NCI-H82 (cell line): ENCODE data around the gene EXOC1L.
"Not testable (repeated sequence)": the region's sequence is repeated elsewhere in the genome, so short reads cannot be mapped to it uniquely, and the experiment has no call there.

Source experiments
- DNase-seq: peaks from one replicate; lab custom pipeline; 2025; lab: John Stamatoyannopoulos, UW

Gene EXOC1L

DNA sequence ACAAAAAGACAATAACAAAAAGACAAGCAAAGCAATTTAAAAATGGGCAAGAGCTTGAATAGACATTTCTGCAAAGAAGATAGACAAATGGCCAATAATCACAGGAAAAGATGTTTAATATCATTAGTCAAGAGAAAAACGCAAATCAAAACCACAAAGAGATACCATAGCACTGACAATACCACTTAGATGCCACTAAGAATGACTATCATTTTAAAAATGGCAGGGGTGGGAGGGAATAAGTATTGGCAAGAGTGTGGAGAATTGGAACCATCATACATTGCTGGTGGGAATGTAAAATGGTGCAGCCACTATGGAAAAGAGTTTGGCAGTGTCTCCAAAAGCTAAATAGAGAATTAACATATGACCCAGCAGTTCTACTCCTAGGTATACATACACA, 18.8 kb downstream of the EXOC1L start:
- DNase-seq, result no peak

DNA sequence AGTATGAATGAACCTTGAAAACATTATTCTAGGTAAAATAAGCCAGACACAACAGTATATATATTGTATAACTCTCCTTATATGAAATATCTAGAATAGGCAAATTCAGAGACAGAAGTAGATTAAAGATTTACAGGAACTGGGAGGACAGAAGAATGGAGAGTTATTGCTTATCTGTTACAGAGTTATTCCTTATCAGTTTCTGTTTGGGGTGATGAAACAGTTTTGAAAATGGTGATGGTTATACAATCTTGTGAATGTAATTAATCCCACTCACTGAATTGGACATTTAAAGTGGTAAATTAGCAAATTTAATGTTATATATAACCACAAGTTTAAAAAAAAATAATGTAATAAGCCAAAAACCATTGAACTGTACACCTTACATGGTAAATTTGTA, 19.4 kb downstream of the EXOC1L start:
- no peak for DNase-seq

DNA sequence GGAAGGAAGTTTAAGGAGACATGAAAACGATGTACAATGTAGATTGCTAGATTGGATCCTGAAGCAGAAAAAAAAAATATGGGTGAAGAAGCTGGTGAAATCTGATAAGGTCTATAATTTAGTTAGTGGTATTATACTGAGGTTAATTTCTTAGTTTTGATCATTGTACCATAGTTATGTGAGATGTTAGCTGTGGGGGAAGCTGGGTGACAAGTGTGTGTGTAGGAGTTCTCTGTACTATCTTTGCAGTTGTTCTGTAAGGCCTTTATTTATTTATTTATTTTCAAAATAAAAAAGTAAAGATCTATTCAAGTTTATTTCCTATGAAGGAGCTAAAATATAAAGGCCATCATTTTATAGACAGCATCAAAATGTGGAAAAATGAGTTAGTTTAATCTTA, 21.4 kb downstream of the EXOC1L start:
- no peak for DNase-seq

DNA sequence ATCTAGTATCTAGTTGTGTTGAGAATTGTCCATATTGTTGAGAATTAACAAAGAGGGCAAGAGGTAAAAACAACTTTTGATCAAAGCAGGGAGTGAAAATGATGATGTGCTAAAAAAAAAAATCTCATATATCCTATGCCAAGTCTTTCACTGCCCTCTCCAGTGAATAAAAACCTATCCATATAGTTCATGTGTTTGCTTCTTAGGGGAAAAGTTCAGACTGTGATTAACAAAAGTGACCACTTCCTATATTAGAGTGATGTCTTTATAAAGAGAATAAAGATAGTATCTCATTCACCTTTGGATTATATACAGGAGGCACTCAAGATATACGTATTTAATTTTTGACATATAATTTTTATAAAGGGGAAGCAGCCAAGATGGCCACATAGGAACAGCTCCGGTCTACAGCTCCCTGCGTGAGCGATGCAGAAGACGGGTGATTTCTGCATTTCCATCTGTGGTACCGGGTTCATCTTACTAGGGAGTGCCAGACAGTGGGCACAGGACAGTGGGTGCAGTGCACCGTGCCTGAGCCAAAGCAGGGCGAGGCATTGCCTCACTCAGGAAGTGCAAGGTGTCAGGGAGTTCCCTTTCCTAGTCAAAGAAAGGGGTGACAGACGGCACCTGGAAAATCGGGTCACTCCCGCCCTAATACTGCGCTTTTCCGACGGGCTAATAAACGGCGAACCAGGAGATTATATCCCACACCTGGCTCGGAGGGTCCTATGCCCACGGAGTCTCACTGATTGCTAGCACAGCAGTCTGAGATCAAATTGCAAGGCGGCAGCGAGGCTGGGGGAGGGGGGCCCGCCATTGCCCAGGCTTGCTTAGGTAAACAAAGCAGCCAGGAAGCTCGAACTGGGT, 22.0 kb downstream of the EXOC1L start:
- DNase-seq, result not testable (repeated sequence)

DNA sequence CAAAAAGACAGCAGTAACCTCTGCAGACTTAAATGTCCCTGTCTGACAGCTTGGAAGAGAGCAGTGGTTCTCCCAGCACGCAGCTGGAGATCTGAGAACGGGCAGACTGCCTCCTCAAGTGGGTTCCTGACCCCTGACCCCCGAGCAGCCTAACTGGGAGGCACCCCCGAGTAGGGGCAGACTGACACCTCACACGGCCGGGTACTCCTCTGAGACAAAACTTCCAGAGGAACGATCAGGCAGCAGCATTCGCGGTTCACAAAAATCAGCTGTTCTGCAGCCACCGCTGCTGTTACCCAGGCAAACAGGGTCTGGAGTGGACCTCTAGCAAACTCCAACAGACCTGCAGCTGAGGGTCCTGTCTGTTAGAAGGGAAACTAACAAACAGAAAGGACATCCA, 22.7 kb downstream of the EXOC1L start:
- not testable (repeated sequence) for DNase-seq

DNA sequence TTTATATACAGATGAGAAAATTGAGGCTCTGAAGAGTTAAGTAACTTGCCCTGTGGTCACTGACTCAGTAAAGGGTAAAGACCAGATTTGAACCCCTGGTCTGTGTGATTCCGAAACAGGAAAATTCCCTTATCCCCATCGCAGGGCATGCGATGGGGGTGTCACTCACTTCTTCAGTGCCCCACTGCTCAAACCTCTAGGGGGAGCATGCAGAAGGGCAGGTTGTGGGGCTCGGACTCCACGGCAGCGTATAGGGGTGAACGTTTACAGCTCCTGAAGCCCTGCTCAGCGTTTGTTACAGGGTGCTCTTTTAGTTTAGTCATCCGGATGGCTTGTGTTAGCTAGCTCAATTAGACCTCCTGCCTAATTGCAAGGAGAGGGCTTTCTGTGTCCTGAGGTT, 30.1 kb downstream of the EXOC1L start:
- no peak for DNase-seq

DNA sequence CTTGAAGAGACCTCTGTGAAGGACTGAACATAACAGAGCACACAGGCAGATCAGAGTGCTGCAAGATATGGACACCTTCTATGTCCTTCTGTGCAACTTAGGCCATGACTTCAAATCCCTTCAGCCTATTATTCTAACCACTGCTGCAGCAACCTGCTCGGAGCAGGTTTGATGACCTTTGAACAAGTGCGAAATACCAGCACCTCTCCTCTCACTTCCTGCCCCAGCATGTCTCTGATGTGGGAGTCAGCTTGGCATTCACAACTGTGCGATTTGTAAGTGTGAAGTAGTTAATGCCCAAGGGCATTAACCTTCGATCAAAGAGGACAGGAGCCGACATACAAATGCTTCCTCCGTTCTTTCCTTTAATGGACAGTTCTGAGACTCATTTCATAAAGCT, 32.3 kb downstream of the EXOC1L start:
- DNase-seq, result no peak

DNA sequence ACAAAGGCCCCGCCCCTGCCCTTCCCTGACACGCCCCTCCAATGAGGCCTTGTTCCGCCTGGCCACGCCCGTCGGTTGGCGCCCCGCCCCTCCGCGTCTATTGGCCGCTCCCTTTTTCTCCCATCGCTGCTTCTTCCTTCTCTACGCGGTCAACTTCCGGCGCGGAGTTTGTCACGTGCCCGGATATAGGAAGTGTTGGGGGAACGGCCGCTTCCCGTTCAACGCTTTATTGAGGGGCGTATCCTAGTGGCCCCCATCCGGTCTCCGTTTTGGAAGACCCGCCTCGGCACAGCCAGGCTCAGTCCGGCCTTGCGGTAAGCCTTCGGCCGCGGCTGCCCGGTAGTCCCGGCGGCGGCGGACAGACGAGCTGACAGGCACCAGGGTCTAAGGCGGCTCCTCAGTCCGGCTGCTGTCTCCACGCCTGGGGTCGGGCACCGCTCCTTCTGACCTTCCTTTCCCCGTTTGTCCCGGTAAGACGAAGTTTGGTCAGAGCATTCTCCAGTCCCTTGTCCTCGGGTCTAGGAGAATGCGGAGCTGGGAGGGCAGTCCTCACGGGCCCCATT, 34.0 kb downstream of the EXOC1L start, which contains the start of gene EXOC1:
EXOC1 (plus strand) TSS at position 165 of the 563 bp plus-strand sequence. CDS start 4,676 bp downstream, outside the sequence.
- peak; percentile 98 for DNase-seq

DNA sequence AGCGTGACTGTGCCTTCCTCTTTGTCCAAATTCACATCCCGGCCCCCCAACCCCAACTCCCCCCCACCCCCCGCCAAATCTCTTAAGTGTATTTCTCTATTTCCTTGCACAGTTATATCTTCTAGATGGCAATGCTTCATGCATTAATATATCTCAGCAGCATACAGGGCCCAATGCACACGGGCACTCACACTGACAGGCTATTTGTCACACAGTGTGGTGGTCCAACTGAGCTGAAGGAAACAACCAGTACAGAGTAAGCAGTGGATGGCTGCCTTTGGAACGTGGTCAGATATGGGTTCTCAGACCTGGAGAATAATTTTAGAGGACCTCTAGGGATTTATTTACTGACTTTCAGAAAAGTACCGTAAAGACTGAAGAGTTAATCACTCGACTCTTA, 34.5 kb downstream of the EXOC1L start:
- DNase-seq, result peak; percentile 23

DNA sequence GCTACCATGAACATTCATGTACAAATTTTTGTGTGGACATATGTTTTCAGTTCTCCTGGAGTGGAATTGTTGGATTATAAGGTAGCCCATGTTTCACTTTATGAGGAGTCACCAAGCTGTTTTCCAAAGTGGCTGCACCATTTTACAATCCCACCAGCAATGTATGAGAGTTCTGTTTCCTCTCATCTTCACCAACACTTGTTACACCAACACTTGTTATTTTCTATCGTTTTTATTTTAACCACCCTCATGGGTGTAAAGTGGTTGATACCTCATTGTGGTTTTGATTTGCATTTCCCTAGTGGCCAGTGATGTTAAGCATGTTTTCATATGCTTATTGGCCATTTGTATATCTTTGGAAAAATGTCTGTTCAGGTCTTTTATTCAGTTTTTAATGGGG, 38.0 kb downstream of the EXOC1L start:
- no peak for DNase-seq

DNA sequence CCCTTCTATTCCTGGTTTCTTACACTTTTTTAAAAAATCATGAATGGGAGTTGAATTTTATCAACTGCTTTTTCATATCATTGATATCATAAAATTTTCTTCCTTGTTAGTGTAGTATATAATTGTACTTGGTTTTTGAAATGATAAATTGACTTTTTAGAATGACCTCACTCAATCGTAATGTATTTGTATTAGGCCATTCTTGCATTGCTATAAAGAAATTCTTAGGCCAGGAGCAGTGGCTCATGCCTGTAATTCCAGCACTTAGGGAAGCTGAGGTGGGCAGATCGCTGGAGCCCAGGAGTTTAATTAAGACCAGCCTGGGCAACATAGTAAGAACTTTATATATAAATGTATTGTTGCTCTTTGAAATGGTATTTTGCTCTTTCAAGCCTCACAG, 40.1 kb downstream of the EXOC1L start:
- no peak for DNase-seq

DNA sequence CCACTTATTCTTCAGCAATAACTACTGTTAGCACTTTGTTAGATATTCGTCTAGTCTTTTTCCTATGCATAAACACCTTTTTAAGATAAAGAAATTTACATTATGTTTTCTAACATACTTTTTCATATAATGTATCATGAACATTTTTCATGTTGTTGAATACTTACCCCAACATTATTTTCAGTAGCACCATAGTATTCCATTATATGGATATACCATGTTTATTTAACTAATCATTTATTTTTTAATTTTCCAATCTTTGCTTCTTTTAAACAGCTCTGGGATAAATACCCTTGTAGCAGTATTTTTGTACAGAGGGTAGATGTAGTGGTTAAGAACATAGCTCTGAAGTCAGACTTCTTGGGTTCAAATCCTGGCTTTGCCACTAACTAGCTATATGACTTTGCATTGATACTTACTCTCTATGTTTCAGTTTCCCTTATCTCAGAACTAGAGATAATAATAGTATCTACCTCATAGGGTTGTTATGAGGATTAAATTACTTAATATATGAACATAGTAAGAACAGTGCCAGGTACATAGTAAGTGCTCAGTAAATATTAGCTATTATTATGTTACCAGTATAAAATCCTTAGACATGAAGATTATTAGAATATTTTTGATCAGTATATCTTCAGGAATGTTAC, 45.1 kb downstream of the EXOC1L start:
- no peak for DNase-seq

DNA sequence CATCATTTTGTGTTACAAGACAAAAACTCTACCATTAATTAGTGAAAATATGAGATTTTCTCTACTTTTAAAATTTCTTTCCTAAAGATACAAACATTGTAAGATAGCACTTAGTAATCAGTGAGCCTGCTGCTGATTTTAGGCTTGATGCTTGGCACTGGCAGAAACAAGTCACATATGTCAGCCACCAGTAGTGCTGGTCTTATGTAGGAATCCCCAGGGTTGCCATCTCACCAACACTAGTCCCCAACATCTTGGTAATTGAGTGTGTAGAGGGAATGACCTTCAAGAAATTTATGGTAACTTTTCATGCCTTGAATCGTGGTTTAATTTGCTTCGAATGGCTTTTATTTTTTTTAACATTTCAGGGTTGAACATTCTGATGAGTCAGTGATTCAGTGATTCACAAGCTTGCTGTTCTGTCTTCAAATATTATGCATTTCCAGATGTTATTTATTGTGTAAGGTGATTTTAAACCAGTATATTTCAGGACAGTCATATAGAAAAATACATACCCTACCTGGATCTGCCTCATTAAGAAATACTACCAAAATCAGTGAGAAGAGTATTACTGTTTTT, 45.7 kb downstream of the EXOC1L start:
- DNase-seq, result no peak

DNA sequence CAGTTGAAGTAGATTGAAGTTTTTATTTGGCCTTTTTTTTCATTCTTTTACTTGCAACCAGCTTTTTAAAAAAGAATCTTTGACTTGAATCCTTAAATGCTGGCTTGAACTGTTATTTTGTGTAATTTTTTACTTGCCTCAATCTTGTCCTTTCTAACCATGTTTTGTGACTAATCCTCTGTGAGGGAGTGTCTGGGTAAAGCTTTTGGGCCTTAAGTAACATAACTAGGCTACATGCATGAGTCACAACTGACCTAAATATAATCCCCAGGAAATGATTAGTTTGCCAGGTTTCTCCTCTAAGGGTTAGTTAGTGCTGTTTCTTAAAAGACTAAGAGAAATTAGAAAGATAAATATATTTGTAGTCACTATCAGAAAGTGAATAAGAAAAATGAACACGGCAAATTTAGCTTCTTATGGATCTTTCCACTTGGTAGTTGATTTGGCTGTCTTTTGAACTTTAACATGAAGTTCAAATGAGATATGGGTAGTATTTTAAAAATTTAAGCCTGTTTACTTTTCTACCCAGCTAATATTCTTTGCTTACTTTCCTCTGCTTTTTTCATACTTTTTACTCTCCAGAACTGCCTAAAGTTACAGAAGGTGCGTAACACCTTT, 46.8 kb downstream of the EXOC1L start:
- DNase-seq, result no peak

DNA sequence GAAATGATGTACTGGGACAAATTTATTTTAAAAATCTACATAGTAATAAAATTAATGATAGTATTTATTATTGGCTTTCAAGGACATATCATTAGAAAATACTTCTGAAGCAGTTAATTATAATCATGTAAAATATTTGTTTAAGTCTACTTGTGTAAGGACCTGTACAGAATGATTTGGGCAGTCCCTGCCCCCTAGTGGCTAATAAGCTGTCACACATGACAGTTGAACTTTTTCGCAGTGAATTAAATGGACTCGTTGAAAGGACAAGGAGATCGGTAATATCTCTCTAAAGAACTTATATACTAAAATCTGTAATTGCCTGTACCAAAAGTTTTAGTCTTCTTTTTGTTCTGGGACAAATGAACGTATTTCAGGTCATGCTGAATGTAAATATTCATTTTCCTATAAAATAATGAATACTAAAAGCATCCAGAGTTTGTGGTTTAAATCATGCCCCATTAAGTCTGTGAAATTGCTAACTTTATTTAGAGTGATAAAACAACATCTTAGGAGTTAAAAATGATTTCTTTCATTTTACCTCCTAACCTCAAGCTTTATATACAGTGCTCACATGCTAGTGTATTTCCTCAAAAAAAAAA, 47.5 kb downstream of the EXOC1L start:
- DNase-seq, result peak; percentile 73

DNA sequence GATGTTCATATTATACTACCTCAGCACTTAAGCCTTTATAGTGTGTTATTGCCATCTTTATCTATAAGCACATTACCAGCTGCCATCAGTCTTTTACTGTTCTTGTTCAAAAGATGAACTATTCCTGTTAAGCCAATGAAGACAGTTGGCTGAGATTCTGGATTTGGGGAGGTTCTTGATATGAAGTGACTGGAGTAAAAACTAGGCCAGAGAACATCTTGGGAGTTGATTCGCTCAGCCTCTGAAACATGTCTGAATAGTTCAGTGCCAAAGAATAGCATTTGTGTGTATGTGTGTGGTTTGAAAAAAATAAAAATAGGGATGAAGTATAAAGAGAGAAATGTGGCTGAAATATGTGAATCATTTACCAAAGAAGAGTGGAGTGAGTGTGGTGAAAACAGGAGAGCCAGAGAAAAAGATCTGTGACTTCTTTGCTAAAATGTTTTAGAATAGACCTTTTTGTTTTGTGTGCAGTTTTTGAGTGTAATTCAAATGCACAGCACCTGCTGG, 49.0 kb downstream of the EXOC1L start:
- DNase-seq, result no peak

DNA sequence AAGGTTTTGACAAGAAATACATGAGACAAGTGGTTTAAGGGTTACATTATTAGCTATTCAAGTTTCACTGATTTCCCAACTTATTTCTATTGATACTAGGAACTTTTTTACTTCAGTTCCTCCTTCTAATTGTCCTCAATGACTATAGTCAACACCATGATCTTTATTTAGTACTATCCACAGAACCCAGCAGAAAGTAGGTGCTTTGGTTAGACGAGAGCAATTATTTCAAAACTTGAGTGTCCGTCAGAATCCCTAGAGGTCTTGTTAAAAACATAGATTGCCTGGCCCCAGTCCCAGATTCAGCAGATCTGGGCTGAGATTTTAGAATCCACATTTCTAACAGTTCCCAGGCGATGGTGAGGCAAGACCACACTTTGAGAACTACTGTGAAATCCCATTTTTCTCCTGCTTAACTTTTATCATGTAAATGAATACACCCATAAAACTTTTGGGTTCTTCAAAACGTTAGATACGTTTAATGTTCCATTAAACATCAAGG, 51.8 kb downstream of the EXOC1L start:
- no peak for DNase-seq

DNA sequence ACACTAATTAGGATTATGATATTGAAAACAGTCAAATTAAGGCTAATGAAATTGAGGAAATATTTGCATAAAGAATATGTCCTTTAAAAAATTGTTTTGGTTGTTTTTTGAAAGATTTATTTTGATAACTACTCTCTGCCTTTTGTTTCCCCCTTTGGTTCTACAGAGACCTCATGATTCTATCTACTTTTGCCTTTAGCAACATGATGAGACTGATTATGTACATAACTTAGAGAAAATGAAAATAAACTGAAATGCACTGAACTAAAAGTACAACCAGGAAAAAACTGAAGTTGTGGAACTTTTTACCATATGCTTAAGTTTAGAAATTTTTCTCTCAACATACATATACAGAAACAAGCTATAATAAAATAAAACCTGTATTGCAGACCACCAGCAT, 55.2 kb downstream of the EXOC1L start:
- no peak for DNase-seq

DNA sequence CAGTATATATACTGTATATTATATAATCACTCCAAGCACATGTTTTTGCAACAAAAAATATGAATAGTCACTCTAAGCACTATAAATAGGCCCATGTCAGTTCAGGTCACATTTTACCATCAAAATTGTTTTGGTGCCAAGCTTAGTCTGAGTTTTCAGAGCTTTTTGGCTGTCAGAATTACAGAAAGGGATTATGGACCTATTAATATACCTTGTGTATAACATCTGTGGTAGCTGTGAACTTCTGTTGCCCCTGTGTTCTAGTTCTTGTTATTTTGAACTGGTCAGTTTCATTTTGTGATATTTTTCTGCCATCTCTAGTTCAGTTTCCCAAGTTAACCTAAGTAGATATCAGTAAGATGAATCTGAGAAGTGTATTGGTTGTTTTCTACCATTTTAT, 56.8 kb downstream of the EXOC1L start:
- no peak for DNase-seq

DNA sequence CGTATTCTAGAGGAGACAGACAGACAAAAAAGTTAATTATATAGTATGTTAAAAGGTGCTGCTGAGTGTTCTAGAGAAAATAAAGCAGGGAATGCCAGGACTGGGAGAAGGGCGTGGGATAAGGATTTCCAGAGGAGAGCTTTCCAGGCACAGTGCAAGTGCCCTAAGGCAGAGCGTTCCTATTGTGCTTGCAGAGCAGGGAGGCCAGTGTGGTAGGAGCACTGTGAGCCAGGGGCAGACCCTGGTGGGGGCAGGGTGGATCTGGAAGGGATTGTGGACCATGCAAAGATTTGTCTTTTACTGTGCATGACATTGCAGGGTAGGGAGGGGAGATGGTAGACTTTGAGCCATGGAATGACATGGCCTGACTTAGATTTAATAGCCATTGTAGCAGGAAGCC, 59.6 kb downstream of the EXOC1L start:
- DNase-seq, result no peak

DNA sequence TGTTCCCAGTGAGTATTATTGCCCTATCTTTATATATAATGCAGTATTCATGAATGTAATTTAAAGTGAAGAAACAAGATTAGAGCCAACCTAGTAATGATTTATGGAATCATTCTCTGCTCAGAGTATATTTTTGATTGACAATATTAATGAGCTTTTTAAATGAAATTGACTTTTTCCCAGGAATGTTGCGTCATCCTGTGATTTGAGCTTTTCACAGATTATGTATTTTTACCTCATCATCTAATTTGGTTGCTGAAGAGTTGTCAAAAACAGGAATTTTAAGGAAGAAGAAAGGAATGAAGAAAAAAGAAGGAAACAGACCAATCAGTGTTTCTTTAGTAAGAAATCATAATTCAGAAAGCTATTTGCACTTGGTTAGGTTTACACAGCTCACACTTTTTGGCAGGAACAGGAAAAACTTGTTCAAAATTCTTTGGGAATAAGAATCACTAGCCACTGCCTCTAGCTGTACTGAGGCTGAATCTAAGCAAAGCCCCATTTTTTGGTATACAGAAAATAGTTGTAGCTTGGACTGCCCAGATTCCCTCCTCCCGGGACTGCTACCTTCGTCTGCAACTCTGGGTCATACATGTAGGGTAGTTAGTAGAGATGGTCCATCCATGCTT, 61.2 kb downstream of the EXOC1L start:
- DNase-seq, result no peak
